ENCODE results near the gene TIPRL. TPM values are rescaled to one million over a fixed set of nuclear protein-coding genes. Genes with fewer than 3 reads are reported as not detected.

TIPRL gene
- total and polyA plus RNA-seq, 8 donors, result 10.8 to 229 (median 16.6) TPM

DNA sequence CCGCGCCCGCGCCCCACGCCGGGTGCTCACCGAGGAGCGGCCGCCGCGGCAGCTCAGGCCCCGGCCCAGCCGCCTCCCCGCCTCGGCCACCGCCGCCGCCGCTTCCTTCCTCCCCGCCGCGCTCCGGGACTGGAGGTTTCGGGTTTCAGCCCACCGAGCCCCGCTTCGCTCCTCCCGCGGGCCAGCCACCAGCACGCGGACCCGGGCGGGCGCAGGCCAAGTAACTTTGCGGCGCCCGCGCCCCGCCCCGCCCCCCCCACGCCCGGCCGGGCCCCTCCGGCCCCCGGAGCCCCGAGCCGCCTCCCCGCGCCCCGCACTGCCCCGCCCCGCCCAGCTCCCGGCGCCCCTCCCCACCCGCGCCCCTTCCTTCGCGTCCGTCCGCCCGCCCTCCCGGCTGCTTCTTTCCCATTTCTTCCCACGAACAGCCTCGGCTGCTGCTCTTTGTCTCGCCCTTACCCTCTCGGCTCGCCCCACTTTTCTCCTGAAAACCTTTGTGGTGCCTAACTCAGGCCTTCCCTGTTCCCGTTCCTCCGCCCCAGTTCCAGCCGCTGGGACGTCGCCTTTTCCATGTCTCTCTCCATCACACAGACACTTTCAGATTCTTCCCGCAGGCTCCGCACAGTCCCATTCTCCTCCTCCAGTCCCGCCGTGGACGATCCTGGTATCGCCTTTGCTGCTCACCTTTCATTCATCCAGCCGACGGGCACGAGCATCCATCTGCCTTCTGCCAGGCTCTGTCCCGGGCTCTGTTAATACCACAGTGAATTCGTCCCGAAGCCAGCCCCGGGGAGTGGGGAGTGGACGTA, 41.9 kb upstream of the TIPRL start, which contains the start of gene GPR161:
Gene GPR161 (minus strand): TSS at position 222 of the 806 bp plus-strand sequence. CDS start 32,080 bp downstream, outside the sequence.
- WGBS, 5 donors, result 1 to 2% (median 1%) methylated on average over 38 to 85 of the region's 86 CpGs
- peak; percentile 48 to 85 for DNase-seq
- H3K27me3 ChIP-seq, result peaks cover 0 to 24% (median 13%) of the 10 kb centered on the region in 3 donors
- H3K27ac ChIP-seq, result peak within 1 kb of the TSS; percentile 74 to 87 (median 81)
- H3K9me3 ChIP-seq, result no peaks in the 10 kb centered on the region
- peak within 1 kb of the TSS; percentile 63 to 90 (median 75) for H3K4me3 ChIP-seq
- no peaks in the 10 kb centered on the region for H3K36me3 ChIP-seq
- no peak for TF ChIP-seq POLR2A (IDR thresholded peaks at IDR 0.05)
- TF ChIP-seq, protein P1, sequence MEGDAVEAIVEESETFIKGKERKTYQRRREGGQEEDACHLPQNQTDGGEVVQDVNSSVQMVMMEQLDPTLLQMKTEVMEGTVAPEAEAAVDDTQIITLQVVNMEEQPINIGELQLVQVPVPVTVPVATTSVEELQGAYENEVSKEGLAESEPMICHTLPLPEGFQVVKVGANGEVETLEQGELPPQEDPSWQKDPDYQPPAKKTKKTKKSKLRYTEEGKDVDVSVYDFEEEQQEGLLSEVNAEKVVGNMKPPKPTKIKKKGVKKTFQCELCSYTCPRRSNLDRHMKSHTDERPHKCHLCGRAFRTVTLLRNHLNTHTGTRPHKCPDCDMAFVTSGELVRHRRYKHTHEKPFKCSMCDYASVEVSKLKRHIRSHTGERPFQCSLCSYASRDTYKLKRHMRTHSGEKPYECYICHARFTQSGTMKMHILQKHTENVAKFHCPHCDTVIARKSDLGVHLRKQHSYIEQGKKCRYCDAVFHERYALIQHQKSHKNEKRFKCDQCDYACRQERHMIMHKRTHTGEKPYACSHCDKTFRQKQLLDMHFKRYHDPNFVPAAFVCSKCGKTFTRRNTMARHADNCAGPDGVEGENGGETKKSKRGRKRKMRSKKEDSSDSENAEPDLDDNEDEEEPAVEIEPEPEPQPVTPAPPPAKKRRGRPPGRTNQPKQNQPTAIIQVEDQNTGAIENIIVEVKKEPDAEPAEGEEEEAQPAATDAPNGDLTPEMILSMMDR (IDR thresholded peaks at IDR 0.05), result no peak
- no peak for TF ChIP-seq EP300 (IDR thresholded peaks at IDR 0.05)
- no peak for TF ChIP-seq POLR2AphosphoS5 (IDR thresholded peaks at IDR 0.05)
- peaks cover 11 to 36% (median 19%) of the 10 kb centered on the region in 4 donors for H3K4me1 ChIP-seq
- intact Hi-C loops (cut with DNase I; ENCODE audit: low total_unique reads), result no loop called here

DNA sequence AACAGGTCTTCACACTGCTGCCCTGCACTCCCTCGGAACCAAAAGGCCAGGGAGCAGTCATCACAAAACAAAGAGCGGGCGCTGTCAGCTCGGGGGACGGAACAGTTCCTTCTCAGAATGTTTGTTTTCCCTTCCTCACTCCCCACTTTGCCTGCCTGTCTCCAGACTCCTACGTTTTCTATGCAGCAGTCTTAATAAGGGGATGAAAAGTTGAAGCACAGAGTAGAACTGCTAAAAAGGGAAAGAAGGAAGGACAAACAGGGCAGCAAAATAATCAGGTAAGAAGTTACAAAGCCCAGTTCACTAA, 41.3 kb upstream of the TIPRL start:
- WGBS, 5 donors, result 0 to 6% (median 4%) methylated on average over 6 of the region's 6 CpGs
- H3K9me3 ChIP-seq, result no peaks in the 10 kb centered on the region
- no peaks in the 10 kb centered on the region for H3K36me3 ChIP-seq
- no peak for DNase-seq
- H3K27ac ChIP-seq, result peak overlapping the region; percentile 74 to 87 (median 81)
- peaks cover 0 to 24% (median 13%) of the 10 kb centered on the region in 3 donors for H3K27me3 ChIP-seq
- intact Hi-C loops (cut with DNase I; ENCODE audit: low total_unique reads), result no loop called here
- TF ChIP-seq POLR2A (IDR thresholded peaks at IDR 0.05) (no peak), POLR2AphosphoS5 (IDR thresholded peaks at IDR 0.05) (no peak), EP300 (IDR thresholded peaks at IDR 0.05) (no peak)
- TF ChIP-seq, protein P1 (IDR thresholded peaks at IDR 0.05), result no peak
- H3K4me1 ChIP-seq, result peaks cover 11 to 36% (median 19%) of the 10 kb centered on the region in 4 donors
- peak overlapping the region; percentile 63 to 90 (median 75) for H3K4me3 ChIP-seq

DNA sequence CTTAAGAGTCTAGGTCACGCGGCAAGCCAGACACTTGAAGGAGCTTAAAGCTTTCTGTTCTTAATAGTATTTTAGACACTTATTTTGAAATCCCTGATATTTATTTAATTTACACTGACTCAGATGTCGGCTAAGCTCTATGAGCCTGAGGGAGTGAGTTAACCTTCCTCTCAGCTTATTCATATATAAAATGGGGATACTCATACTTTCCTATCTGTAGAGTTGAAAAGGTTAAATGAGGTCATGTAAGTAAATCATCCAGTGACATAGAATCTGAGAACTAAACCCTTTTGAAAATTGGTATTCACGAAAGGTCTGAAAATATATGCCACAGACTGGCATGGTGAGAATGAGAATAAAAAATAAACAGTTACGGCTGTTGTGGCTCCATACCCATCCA, 40.6 kb upstream of the TIPRL start:
- no peak for DNase-seq
- intact Hi-C loops (cut with DNase I; ENCODE audit: low total_unique reads), result no loop called here
- Histone ChIP-seq H3K27me3 (peaks cover 0 to 24% (median 13%) of the 10 kb centered on the region in 3 donors), H3K36me3 (no peaks in the 10 kb centered on the region), H3K4me1 (peaks cover 11 to 36% (median 19%) of the 10 kb centered on the region in 4 donors), H3K4me3 (no peak overlapping the region), H3K27ac (peak overlapping the region in 3 of 5 donors; percentile 74 to 84 (median 81)), H3K9me3 (no peaks in the 10 kb centered on the region)
- TF ChIP-seq POLR2A (IDR thresholded peaks at IDR 0.05), result no peak
- TF ChIP-seq, protein P1 (IDR thresholded peaks at IDR 0.05), result no peak
- no peak for TF ChIP-seq EP300 (IDR thresholded peaks at IDR 0.05)
- no peak for TF ChIP-seq POLR2AphosphoS5 (IDR thresholded peaks at IDR 0.05)
- whole genome bisulfite sequencing, 5 donors, result 75 to 91% (median 83%) methylated on average over 5 of the region's 5 CpGs

DNA sequence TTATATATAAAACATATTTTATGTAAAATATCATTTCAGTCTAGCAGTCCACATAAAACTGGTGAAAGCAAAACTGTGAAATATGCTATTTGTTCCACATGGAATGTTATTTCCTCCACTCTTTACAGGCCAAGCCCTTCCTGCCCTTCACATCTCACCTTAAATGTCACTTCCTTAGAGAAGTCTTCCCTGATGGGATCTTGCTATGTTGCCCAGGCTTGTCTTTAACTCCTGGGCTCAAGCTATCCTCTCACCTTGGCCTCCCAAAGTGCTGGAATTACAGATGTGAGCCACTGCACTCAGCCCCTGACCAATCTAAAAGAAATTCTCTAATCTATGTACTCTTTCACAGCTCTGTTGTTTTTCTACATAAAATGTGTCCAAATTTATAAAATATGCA, 39.7 kb upstream of the TIPRL start:
- Histone ChIP-seq H3K4me1 (peaks cover 11 to 35% (median 17%) of the 10 kb centered on the region in 4 donors), H3K4me3 (no peak overlapping the region), H3K9me3 (no peaks in the 10 kb centered on the region), H3K27ac (no peak overlapping the region), H3K36me3 (no peaks in the 10 kb centered on the region), H3K27me3 (peaks cover 0 to 23% (median 13%) of the 10 kb centered on the region in 3 donors)
- TF ChIP-seq POLR2AphosphoS5 (IDR thresholded peaks at IDR 0.05), result no peak
- TF ChIP-seq, protein P1 (IDR thresholded peaks at IDR 0.05), result no peak
- TF ChIP-seq POLR2A (IDR thresholded peaks at IDR 0.05), result no peak
- TF ChIP-seq EP300 (IDR thresholded peaks at IDR 0.05), result no peak
- intact Hi-C loops (cut with DNase I; ENCODE audit: low total_unique reads), result no loop called here
- no peak for DNase-seq

All from stomach (tissue), 9 donors.